Neural progenitor cell (in vitro differentiated cells): ENCODE results near the gene KRTAP2-4. TPM values are rescaled to one million over a fixed set of nuclear protein-coding genes. Genes with fewer than 3 reads are reported as not detected.
A peak's percentile ranks its signal among the peaks of the same experiment; 100 is the strongest.

Experiments used
- DNase-seq: peaks from one replicate; pipeline ENCODE4 v3.0.0-alpha.2; 2016; ENCODE audit warnings: low spot score
- H2AFZ ChIP-seq: fragments of 200-600 bp; sonication (generic); replicated peaks from 2 replicates; pipeline ENCODE4 v1.6.1; 2016; ENCODE audit warnings: antibody characterized with exemption
- H3F3A ChIP-seq: fragments of 200-600 bp; sonication (generic); 2 replicates; pipeline ENCODE4 v1.6.1; 2016; ENCODE audit warnings: antibody characterized with exemption, low read depth
- H3K27ac ChIP-seq: fragments of 200-600 bp; sonication (generic); 2 replicates; pipeline ENCODE4 v1.5.1; 2016; ENCODE audit warnings: mild to moderate bottlenecking
- H3K27me3 ChIP-seq: fragments of 200-600 bp; sonication (generic); 2 replicates; pipeline ENCODE4 v1.6.1; 2016; ENCODE audit warnings: mild to moderate bottlenecking, moderate library complexity
- H3K36me3 ChIP-seq: fragments of 200-600 bp; sonication (generic); 2 replicates; pipeline ENCODE4 v1.5.1; 2016
- H3K4me1 ChIP-seq: fragments of 200-600 bp; sonication (generic); 2 replicates; pipeline ENCODE4 v1.6.1; 2016; ENCODE audit warnings: mixed run types
- H3K4me2 ChIP-seq: fragments of 200-600 bp; sonication (generic); 2 replicates; pipeline ENCODE4 v1.6.1; 2016
- H3K4me3 ChIP-seq: fragments of 200-600 bp; sonication (generic); 2 replicates; pipeline ENCODE4 v1.5.1; 2016
- H3K79me2 ChIP-seq: fragments of 200-600 bp; sonication (generic); 2 replicates; pipeline ENCODE4 v1.6.1; 2016; ENCODE audit warnings: low read depth
- H3K9ac ChIP-seq: fragments of 200-600 bp; sonication (generic); 2 replicates; pipeline ENCODE4 v1.6.1; 2016
- H3K9me3 ChIP-seq: fragments of 200-600 bp; sonication (generic); 2 replicates; pipeline ENCODE4 v1.5.1; 2016; ENCODE audit warnings: low read depth
- H4K20me1 ChIP-seq: fragments of 200-600 bp; sonication (generic); 2 replicates; pipeline ENCODE4 v1.6.1; 2016; ENCODE audit warnings: low read depth
- H3K27ac Mint-ChIP-seq: 3 replicates; pipeline ENCODE4 v1.8.0; 2021; ENCODE audit warnings: mixed read lengths
- H3K27me3 Mint-ChIP-seq: 2 replicates; pipeline ENCODE4 v1.8.0; 2022; ENCODE audit warnings: low read depth, mild to moderate bottlenecking, inconsistent platforms, moderate library complexity, mixed read lengths; ENCODE audit not compliant: insufficient read depth
- H3K36me3 Mint-ChIP-seq: 3 replicates; pipeline ENCODE4 v1.8.0; 2021; ENCODE audit warnings: mixed read lengths
- H3K4me1 Mint-ChIP-seq: 3 replicates; pipeline ENCODE4 v1.8.0; 2021; ENCODE audit warnings: mixed read lengths
- H3K4me3 Mint-ChIP-seq: 3 replicates; pipeline ENCODE4 v1.8.0; 2021; ENCODE audit warnings: mild to moderate bottlenecking, moderate library complexity, mixed read lengths
- H3K9me3 Mint-ChIP-seq: 3 replicates; pipeline ENCODE4 v1.8.0; 2020; ENCODE audit warnings: mixed read lengths
- EZH2 ChIP-seq: fragments of 200-600 bp; sonication (generic); IDR thresholded peaks from 2 replicates; pipeline ENCODE4 v1.6.1; 2017; ENCODE audit warnings: antibody characterized with exemption, mild to moderate bottlenecking, moderate library complexity
- EZH2phosphoT487 ChIP-seq: fragments of 200-600 bp; sonication (generic); IDR thresholded peaks from 2 replicates; pipeline ENCODE4 v1.6.1; 2017; ENCODE audit warnings: antibody characterized with exemption
- total RNA-seq: library from RNA; depleted of rRNA; stranded (reverse); fragments of >200 nt; gene quantifications from 2 replicates; pipeline ENCODE4 v1.2.3, GENCODE V29; 2015; ENCODE audit warnings: low replicate concordance
- TF ChIP-seq, protein P1 (sequence below): fragments of 200-600 bp; sonication (generic); IDR thresholded peaks from 2 replicates; pipeline ENCODE4 v1.5.1; 2017; ENCODE audit warnings: antibody characterized with exemption, mild to moderate bottlenecking

KRTAP2-4 gene
- total RNA-seq, 1 donor from 2014 or later = not detected

DNA sequence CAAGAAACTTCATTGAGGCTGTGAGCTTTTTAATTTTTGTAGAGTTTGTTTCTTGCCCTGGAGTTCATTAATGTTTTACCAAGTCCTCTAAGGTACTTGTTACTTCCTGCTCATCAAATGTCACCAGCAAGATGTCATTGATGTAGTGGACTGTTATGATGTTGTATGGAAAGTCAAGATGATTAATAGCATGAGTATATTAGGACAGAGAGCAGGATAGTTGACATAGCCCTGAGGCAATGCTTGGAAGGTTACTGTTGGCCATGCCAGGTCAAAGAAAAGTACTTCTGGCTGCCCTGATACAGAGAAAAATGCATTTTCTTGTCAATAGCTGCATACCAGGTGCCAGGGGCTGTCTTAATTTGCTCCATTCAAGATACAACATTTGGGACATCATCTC is 45.3 kb downstream of the KRTAP2-4 start:
- Histone ChIP-seq H3K36me3 (no peaks in the 10 kb centered on the region), H3K9me3 (no peaks in the 10 kb centered on the region), H3K27ac (no peak overlapping the region), H3K4me1 (no peaks in the 10 kb centered on the region), H2AFZ (no peak overlapping the region), H3K79me2 (no peaks in the 10 kb centered on the region), H3K4me3 (no peak overlapping the region), H3F3A (no peaks in the 10 kb centered on the region), H3K27me3 (no peaks in the 10 kb centered on the region), H3K4me2 (no peak overlapping the region), H3K9ac (no peak overlapping the region), H4K20me1 (no peaks in the 10 kb centered on the region)
- no peaks in the 10 kb centered on the region for H3K36me3 Mint-ChIP-seq
- H3K4me1 Mint-ChIP-seq = no peaks in the 10 kb centered on the region
- no peak overlapping the region for H3K27ac Mint-ChIP-seq
- H3K4me3 Mint-ChIP-seq = no peak overlapping the region
- TF ChIP-seq EZH2 = no peak
- TF ChIP-seq EZH2phosphoT487 = no peak
- TF ChIP-seq, protein P1, sequence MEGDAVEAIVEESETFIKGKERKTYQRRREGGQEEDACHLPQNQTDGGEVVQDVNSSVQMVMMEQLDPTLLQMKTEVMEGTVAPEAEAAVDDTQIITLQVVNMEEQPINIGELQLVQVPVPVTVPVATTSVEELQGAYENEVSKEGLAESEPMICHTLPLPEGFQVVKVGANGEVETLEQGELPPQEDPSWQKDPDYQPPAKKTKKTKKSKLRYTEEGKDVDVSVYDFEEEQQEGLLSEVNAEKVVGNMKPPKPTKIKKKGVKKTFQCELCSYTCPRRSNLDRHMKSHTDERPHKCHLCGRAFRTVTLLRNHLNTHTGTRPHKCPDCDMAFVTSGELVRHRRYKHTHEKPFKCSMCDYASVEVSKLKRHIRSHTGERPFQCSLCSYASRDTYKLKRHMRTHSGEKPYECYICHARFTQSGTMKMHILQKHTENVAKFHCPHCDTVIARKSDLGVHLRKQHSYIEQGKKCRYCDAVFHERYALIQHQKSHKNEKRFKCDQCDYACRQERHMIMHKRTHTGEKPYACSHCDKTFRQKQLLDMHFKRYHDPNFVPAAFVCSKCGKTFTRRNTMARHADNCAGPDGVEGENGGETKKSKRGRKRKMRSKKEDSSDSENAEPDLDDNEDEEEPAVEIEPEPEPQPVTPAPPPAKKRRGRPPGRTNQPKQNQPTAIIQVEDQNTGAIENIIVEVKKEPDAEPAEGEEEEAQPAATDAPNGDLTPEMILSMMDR = no peak
- DNase-seq = no peak
- no peaks in the 10 kb centered on the region for H3K27me3 Mint-ChIP-seq
- H3K9me3 Mint-ChIP-seq = no peaks in the 10 kb centered on the region

DNA sequence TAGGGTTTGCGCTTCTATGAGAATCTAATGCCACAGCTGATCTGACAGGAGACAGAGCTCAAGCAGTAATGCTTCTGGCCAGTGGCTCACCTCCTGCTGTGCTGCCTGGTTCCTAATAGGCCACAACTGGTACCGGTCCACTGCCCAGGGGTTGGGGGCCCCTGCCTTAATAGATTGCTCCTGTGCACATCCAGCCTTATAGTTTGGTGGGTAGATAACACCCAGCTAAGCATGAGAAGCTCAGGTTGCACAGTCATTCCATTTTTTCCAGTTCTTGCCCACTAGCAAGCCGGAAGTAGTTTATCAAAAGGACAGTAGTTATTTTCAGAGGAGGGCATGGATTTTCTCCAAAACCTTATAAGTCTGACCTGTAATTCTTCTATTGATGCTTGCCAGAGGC is 46.3 kb downstream of the KRTAP2-4 start:
- Mint-ChIP-seq H3K27me3 (no peaks in the 10 kb centered on the region), H3K4me1 (no peaks in the 10 kb centered on the region), H3K36me3 (no peaks in the 10 kb centered on the region), H3K4me3 (no peak overlapping the region), H3K27ac (no peak overlapping the region), H3K9me3 (no peaks in the 10 kb centered on the region)
- Histone ChIP-seq H3K9ac (no peak overlapping the region), H3K36me3 (no peaks in the 10 kb centered on the region), H3K4me1 (no peaks in the 10 kb centered on the region), H3K4me2 (no peak overlapping the region), H3K27me3 (no peaks in the 10 kb centered on the region), H4K20me1 (no peaks in the 10 kb centered on the region), H3K27ac (no peak overlapping the region), H3K9me3 (no peaks in the 10 kb centered on the region), H3K4me3 (no peak overlapping the region), H3F3A (no peaks in the 10 kb centered on the region), H2AFZ (no peak overlapping the region), H3K79me2 (no peaks in the 10 kb centered on the region)
- no peak for DNase-seq
- TF ChIP-seq EZH2 (no peak), EZH2phosphoT487 (no peak)
- TF ChIP-seq, protein P1 = no peak

DNA sequence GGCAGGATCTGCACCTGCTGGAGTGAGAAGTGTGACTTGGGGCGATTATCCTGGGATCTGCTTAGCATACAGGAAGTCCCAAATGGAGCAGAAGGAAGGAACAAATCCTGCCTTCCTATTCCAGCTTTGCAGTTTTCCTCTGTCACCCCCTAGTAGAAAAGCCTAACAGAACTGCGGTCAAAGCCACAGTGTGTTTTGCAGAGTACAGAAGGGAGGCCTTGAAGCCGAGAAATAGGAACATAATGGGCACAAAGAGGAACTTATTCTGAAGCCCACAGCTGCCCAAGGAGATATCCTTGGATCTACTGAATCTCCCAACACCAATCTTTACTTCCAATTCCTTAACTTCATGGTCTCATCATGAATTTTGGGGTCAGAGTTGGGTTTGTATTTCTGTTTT is 47.1 kb downstream of the KRTAP2-4 start:
- no peaks in the 10 kb centered on the region for H3K4me1 ChIP-seq
- no peak overlapping the region for H3K4me2 ChIP-seq
- Mint-ChIP-seq H3K4me3 (no peak overlapping the region), H3K9me3 (no peaks in the 10 kb centered on the region), H3K27ac (no peak overlapping the region), H3K36me3 (no peaks in the 10 kb centered on the region), H3K4me1 (no peaks in the 10 kb centered on the region), H3K27me3 (no peaks in the 10 kb centered on the region)
- H4K20me1 ChIP-seq = no peaks in the 10 kb centered on the region
- H2AFZ ChIP-seq = peak overlapping the region; percentile 73
- TF ChIP-seq EZH2phosphoT487 (no peak), EZH2 (no peak)
- TF ChIP-seq, protein P1 = no peak
- H3F3A ChIP-seq = no peaks in the 10 kb centered on the region
- H3K9ac ChIP-seq = no peak overlapping the region
- no peak for DNase-seq
- H3K79me2 ChIP-seq = no peaks in the 10 kb centered on the region
- no peak overlapping the region for H3K4me3 ChIP-seq
- H3K27ac ChIP-seq = no peak overlapping the region
- H3K9me3 ChIP-seq = no peaks in the 10 kb centered on the region
- H3K27me3 ChIP-seq = no peaks in the 10 kb centered on the region
- no peaks in the 10 kb centered on the region for H3K36me3 ChIP-seq
